Activated CD8-positive, alpha-beta memory T cell treated with anti-CD3 and anti-CD28 coated beads, Interleukin-2, amount 50 U/mL, for 1 hour (primary cell): Measurements from ENCODE around the gene EFEMP1.

Experiments used
- DNase-seq: peaks from one replicate; pipeline ENCODE4 v3.0.0-alpha.2; 2020; ENCODE audit errors: extremely low read depth

EFEMP1 gene, protein sequence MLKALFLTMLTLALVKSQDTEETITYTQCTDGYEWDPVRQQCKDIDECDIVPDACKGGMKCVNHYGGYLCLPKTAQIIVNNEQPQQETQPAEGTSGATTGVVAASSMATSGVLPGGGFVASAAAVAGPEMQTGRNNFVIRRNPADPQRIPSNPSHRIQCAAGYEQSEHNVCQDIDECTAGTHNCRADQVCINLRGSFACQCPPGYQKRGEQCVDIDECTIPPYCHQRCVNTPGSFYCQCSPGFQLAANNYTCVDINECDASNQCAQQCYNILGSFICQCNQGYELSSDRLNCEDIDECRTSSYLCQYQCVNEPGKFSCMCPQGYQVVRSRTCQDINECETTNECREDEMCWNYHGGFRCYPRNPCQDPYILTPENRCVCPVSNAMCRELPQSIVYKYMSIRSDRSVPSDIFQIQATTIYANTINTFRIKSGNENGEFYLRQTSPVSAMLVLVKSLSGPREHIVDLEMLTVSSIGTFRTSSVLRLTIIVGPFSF

DNA sequence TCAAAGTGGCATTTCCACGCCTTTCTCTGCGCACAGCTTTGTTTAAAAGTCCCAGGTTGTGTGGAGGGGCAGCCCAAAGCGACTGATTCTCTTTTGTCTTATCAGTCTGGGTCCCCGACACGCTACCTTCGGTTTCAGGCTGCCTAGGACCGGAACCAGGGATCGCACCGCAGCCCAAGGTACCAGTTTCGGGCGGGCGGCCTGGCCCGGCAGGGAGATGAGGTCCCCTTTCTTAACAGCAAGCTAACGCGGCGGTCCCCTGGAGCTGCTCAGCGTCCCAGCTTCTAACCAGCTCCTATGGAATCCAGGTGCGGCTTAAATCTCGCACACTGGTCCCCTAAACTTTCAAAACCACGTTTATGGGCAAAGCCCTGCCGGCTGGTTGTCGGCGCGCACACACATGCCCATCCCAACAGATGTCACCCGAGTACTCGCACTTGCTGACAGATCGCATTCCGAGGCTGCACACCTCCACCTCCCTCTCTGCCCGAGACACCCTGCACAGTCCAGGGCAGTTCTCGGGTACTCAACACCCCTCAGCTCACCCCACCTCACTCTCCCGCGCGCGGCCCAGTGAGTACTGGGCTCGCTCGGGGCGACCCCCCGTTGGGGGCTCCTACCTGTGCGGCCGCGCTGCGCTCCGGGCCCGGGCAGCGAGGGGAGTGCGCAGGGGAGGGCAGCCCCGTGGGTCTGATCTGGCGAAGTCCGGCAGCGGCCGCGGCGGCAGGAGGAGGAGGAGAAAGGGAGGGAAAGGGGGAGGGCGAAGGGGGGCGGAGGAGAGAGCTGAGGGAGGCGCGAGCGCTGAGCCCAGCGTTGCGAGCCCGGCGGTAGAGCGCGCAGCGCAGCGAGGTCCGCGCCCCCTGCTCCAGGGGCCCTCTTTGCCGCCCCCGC lies at the start of gene EFEMP1:
Gene EFEMP1, minus strand, starts transcription at position 692 of the 891 bp plus-strand sequence. CDS start 1,342 bp downstream, outside the sequence.
- no peak for DNase-seq

DNA sequence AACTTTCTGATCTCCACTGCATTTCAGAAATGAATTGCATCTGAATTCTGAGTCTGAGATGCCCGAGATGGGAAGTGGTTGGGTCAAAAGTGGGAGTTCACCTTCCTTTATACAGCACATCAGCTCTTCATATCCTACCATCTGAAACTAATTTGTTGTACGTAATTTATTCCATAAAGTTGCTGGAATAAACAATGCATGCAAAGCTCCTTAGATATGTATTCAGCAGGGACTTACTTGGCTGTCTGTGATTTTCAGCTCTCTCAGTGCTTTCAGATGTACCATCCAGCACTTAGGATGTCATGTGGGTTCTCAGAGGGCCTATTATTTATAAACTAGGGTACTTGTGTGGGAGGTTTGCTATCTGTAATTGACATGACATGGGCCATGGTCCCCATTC lies 46.9 kb upstream of the EFEMP1 start:
- no peak for DNase-seq

DNA sequence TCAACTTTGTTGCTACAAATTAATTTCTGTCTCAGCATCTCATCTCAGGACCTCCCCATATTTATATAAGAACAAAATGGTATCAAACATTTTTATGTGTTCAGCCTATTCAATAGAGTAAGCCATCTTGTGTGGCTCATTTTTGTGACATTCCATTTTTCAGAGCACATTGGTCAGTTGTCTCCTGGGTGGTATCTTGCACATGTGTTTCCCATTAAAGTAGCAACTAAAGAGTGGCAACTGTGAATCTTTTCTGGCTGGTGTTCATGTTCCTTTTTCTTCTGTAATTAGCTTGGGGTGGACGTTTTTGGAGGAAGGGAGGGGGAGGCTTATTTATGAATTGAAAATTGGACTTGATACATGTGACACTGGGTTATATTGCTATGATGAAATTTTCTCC lies 45.4 kb upstream of the EFEMP1 start:
- DNase-seq, result no peak

DNA sequence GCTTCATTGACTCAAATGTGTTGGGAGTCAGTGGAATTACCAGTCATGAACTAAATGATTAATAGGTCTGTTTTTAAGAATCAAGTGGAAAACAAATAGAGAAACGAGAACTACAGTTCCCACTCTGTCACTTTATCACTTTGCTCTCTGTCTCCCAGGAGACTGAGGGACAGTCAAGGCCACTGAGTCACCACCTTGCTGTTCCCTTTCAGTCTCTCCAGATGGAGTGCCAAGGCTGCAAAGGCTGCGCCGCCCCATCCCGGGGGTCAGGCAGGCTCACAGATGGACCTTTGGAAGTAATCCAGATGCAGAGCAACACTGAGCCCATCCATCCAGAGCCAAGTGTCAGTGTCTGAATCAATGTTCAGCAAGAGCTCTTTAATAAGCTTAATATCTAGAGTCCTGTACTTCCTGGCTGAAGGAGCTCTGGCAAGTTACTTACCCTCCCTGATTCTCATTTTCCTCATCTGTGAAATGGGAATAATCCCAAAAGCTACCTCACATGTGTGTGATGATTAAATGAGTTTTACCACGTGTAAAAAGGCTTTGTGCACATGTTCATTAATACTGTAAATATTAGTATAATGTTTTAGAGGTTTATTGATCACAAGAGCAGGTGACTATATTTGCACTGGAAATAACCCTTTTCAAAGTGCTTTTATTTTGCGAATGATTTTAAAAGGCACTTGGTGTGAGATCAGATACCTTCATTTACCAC lies 43.0 kb upstream of the EFEMP1 start:
- no peak for DNase-seq

DNA sequence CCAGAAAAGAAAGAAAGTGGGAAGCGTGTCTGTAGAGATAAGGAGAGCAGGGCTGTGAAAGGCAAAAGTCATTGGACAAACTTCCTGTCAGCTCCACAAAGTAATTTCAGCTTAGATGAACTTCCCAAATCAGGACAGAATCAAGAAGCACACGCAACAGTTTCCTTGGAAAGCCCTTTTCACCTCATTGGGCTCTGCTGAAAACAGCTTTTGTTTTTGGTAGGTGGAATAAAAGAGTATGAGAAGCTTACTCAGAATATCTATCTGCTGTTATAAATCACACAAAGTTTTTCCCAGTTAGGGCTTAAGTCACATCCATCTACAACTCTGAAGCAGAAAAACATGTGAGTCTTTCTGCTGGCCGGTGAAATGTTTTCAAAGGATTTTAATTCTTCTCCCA lies 42.4 kb upstream of the EFEMP1 start:
- no peak for DNase-seq

DNA sequence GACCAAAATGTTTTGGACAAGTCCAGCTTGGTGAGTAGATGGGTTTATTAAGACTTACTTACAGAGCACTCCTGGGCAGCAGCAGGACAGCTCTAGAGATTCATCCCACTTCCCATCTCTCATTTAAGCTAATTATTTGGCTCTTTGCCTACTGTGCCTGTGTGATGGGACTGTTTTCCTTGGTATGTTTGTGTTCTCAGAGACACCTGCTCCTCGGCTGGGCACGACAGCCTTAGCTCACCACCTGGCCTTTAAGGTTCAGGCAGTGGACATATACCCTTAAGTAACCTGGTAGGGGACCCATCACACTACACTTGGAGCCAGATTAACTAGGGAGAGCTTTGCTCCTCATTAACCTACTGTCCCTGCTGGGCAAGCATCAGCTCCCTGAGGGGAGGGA lies 41.7 kb upstream of the EFEMP1 start:
- DNase-seq, result no peak

DNA sequence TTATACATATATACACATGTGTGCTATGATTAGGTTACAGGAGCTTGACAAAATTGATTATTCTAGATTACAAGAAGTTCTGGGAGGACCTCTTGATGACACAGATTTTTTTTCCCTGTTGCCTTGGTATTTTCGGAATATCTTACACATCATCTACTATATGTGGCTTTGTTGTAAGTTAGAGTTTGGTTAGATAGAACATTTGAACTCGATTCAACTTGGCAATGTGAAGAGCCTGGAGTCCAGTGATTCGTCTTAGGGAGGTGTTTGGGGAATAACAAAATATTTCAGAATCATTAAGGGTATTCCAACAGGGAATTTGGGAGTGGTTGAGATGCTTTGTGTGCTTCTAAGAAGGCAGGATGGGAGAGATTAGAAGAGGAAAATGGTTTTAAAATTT lies 39.3 kb upstream of the EFEMP1 start:
- DNase-seq, result no peak

DNA sequence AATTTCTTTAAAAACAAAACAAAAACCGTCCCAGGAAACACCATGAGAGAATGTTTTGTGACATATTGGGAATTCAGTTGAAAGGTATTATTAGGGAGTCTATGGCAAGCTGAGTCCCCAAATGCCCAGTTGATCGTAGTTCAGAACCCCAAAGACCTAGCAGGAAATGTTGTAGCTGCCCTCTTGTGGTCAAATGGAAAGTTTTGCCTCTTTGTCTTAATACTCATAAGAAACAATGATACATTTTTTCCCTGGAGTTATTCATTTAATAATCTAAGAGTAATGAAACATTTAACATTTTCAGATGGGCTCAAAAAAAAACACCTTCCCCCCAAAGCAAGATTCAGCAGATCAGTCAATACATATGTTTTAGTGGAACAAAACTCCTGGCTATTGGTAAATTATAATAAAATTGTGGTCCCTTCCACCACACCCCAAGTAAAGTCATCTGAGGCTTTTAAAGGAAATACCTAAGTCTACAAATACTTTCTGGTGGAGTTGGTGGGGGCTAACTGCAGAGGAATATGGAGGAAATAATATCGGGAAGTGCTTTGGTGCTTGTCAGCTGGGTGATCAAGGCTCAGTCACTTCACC lies 37.8 kb upstream of the EFEMP1 start:
- no peak for DNase-seq

DNA sequence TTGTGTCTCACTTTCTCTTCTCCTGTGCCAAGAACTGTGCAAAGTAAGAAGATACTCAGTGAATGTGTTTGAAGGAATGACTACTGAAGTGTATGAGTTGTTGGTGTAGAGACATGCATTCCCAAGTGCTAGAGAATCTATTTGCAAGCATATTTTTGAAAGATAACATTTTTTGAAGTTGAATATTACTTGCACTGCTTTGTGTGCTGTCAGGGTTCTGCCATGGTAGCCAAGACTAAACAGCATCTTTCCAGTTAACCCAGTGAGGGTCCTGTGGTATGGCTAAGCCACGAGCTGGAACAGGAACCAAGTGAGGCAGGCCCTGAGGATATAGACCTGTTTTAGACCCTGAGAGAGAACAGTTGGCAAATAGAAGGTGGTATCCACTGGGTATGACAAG lies 35.2 kb upstream of the EFEMP1 start:
- DNase-seq, result no peak

DNA sequence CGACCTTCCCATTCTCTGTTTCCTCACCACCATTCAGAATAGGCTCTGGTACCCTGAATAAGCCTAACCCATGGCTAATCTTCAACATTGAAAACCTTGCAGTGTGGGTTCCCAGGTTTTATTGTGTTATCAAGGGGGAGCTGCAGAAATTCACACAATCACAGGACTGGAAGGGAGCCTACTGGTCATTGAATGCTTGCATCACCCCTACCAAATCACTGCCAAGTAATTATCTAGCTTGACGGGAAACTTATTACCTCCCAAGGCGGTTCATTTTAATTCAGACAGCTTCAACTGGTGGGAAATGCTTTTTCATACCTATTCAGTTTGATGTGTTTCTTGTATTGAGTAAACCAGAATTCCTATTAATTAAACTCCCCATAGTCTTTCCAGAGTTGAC lies 33.6 kb upstream of the EFEMP1 start:
- no peak for DNase-seq

DNA sequence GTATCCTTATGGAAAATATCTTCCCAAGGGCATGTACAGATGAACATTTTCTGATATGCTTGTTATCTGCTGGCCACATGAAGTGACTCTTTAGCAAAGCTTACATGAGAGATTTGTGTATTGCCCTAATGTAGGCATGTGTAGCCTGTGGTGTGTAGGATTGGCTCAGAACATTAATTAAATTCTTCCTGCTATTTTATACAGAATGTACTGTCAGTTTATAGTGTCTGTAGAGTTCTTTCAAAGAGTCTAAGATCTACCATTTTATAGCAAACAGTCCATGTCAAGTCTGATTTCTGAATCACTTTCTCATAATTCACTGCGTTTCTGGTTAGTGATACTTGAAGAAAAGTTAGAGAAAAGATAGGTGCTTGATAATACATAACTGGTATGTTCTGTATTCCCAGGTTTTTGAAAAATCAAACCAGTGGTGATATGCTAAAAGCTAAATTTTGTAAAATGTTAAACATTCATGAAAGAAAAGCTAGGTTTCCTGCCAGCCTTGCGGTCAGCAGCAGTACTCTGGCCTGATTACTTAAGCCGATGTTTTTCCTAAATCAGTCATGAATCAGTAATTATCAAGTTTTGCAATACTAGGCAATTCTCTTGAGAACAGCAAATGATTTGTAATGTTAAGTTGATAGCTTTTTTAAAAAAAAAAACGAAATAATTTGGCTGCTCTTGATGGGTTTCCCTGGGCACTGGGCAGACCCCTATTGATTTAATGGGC lies 30.9 kb upstream of the EFEMP1 start:
- DNase-seq, result no peak

DNA sequence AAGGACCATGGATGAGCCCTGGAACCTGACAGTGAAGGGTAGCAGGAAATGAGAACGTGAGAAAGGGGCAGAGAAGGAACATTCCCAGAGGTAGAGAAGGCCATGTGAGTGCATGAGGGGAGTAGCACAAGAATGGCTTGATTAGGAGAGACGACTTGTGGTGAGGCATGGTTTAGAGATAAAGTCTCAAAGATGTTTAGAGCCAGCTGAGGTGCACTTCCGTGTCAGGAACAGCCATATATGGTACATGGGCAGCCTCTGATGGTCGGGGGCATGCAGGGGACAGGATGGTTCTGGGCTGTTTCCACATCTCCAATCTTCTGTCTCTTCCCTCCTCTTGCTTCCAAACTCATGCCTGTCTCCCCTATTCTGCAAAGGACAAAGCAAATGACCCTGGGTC lies 28.8 kb upstream of the EFEMP1 start:
- DNase-seq, result no peak

DNA sequence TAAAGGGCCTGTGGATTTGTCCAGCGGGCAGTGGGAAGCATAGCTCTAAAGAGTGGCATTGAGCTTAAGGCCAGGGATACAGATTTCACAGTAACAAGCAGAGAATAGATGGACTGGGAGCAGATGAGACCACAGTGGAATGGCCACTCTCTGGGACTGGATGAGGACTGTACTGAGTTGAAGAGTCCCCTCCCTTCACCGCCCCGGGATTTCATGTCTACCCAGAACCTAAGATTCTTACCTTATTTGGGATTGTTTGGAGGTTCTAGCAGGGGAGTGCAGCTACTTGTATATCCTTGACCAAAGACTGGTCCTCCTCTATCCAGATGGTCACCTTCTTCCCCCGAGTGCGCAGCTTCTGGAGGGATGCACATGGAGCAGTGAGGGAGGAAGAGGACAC lies 28.0 kb upstream of the EFEMP1 start:
- no peak for DNase-seq

DNA sequence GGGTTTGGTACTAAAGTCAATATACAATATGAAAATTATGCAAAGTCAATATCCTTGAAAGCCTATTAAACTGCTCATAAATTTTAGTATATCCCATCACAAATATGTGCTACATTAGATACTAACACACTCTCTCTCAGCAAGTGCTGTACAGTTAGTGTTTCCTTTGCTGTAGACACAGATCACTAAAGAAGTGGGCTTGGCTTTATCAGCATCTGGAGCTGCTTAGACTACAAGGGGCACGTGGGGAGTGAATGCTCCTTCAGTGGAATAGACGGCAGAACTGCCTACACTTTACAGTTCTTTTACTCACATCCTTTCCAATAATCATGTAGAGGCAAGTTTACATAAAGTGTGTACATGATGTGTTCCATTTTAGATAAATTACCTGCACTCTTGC lies 26.0 kb upstream of the EFEMP1 start:
- DNase-seq, result no peak

DNA sequence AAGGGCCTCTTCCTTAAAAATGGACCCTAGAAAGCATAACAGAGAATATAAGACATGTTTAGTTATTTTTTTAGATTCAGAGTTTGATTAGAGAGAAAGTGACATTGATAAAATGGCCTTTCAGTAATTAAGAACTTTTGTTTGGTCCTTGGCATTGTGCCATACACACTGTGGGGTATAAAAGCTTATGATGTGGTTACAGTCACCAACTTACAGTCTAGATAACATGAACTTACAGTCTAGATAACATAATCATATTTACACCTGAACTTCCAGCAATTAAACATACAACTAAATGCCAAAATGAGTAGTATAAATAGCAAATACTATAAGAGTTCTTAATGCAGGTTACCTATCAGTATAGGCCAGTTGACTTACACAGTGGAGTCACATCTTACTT lies 25.6 kb upstream of the EFEMP1 start:
- no peak for DNase-seq

DNA sequence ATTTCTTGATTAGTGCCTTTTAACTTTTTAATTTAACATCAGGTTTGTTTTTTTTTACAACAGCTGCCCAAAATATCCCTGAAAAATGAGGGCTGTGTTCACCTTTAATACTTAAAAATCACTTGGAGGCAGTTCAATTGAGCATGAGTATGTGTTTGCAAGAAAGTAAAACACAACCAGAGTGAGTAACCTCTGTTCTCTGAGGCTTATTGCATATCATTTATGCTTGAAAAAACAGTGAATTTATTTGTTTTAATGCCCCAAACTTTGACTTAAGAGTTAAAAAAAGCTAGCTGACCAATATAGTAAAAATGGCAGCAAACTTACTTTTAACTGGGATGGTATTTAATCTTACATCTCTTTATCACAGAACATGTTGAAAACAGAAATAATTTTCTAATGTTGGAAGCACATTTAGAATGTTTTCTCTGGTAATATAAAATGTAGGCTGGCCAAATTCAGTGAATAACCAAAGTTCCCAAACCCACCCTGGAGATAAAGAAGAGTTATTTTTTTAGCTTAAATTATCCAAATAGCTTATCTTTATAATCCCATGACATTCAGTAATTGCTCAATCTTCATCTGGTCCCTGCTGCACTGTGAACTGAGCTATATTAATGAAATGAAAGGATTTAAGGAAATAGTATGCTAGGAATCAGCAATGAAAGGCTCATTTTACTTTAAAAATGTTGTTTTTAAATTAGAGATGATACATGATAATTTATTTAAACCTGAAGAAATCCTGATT lies 24.8 kb upstream of the EFEMP1 start:
- DNase-seq, result no peak

DNA sequence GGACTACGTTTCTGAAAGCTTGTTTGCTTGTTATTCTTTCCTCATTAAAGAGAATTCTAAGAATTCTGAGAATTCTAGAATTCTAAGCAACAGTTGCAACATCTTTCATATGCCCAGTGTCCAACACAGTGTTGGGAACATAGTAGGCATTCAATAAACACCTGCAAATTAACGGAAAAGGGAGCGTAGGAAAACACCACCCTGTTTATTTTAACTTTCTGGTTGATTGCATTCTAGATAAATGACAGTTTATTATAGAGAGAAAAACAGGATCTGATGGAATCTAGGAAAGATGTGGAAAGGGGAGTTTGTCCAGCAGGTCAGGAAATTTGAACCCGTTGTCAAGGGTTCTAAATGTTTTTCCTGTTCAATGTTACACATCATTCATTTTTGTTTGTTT lies 24.2 kb upstream of the EFEMP1 start:
- DNase-seq, result no peak

DNA sequence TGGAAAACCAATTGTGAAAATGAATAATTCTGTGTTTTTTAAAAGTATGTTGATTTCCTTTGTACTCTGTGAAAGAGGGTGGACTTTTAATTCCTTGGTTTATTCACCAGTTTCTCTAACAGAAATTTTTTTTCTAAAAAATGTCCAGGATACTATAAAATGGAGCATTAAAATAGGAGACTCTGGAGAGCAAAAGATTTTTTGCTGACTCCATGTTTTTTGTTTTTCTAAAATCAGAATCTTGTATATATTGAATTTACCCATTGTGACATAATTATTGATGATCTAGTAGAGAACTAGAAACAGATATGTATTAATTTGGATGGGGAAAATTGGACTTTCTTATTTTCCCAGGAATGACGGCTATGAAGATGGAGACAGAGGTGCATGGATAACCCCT lies 23.2 kb upstream of the EFEMP1 start:
- no peak for DNase-seq

DNA sequence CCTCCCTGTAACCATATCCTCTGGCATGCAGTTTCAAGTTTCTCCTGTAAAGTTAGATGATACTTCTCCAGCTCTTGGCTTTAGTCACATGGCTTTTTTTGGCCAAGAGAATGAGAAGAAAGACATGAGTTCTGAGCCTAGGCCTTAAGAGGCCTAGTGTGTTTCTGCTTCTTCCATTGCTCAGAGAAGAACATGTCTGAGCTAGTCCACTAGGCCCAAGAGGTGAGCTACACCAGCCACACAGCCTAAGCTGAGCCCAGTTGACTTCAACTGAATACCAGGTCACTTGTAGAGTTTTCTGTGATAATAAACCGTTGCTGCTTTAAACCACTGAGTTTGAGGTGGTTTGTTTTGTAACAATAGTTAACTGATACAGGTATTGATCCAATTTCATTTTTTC lies 19.9 kb upstream of the EFEMP1 start:
- no peak for DNase-seq

DNA sequence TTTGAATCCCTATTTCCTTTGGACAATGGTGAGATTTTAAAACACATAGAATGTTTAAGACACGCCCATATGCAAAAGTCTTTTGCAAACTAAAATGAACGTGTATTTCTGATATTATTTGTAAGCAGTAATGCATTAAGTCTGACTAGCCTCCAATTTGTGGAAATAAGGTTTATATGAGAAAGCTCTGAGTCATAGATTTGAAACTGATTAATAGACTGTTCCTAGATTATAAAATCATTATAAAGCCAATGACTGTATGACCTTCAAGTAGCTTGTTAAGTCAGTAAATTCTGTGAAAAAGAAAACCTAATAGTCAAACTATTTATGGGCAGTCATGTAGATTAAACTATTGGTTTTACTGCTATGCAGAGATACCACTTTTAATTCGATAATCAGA lies 12.8 kb upstream of the EFEMP1 start:
- DNase-seq, result no peak
